Measurements from ENCODE around the gene RHOA.

GRCh38 chr3:49370585-49371290, 41.0 kb downstream of the RHOA start:
- TF ChIP-seq EZH2 (IDR thresholded peaks at IDR 0.05; ENCODE audit: insufficient read depth, low read length), result no peak
- no peak for TF ChIP-seq CTCF (IDR thresholded peaks at IDR 0.05; ENCODE audit: insufficient read depth, low read depth, low read length)

Data from astrocyte (in vitro differentiated cells and primary cell).